Subcutaneous abdominal adipose tissue (tissue), 5 donors: Measurements from ENCODE around the gene SMAD1.

ENCODE experiments used
- H3K27ac ChIP-seq: one replicate; pipeline ENCODE4 v1.7.0; 2013; ENCODE audit warnings: low read depth, mild to moderate bottlenecking, inconsistent platforms, low read length, moderate library complexity
- H3K27me3 ChIP-seq, 5 donors: one replicate each; pipeline ENCODE4 v1.7.0; 2013; ENCODE audit warnings: low read length in 5 of 5, inconsistent platforms in 1 of 5; ENCODE audit not compliant: control insufficient read depth in 5 of 5, insufficient read depth in 4 of 5
- H3K36me3 ChIP-seq, 5 donors: one replicate each; pipeline ENCODE4 v1.7.0; 2013; ENCODE audit warnings: low read length in 5 of 5; ENCODE audit not compliant: control insufficient read depth in 5 of 5, insufficient read depth in 5 of 5
- H3K4me1 ChIP-seq, 5 donors: one replicate each; pipeline ENCODE4 v1.7.0; 2013; ENCODE audit warnings: low read length in 5 of 5, mild to moderate bottlenecking in 3 of 5, moderate library complexity in 1 of 5; ENCODE audit not compliant: control insufficient read depth in 5 of 5, insufficient read depth in 5 of 5
- H3K4me3 ChIP-seq, 5 donors: one replicate each; pipeline ENCODE4 v1.7.0; 2013; ENCODE audit warnings: low read length in 5 of 5, low read depth in 1 of 5
- H3K9ac ChIP-seq, 5 donors: one replicate each; pipeline ENCODE4 v1.7.0; 2013; ENCODE audit warnings: low read length in 5 of 5, mild to moderate bottlenecking in 4 of 5, moderate library complexity in 3 of 5
- H3K9me3 ChIP-seq, 5 donors: one replicate each; pipeline ENCODE4 v1.7.0; 2013; ENCODE audit warnings: low read length in 5 of 5; ENCODE audit not compliant: control insufficient read depth in 5 of 5
- donor health status: healthy.
- donor health status: healthy.
- donor health status: healthy.
- donor health status: healthy.
- donor health status: healthy.

SMAD1 gene

DNA sequence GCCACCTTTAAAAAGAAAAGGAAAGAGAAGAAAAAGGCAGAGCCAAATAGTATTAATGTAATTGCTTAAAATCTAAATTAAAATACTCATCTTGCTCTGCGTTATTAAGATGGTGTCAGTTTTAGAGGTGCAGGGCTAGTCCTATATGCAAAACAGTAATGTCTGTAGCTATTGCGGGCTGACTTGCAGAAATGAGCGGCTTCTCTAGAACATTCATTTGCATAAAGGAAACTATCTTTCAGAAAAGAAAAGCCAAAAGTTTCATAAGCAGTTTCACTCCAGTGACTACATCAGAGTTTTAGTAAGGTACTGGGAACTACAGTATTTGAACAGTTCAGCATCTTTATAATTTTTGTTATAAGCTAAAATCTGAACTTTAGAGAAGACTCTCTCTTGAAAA is 6.0 kb downstream of the SMAD1 start:
- Histone ChIP-seq H3K27ac (no peak overlapping the region), H3K9ac (no peak overlapping the region), H3K27me3 (no peaks in the 10 kb centered on the region), H3K9me3 (no peaks in the 10 kb centered on the region), H3K36me3 (no peaks in the 10 kb centered on the region), H3K4me1 (peaks cover 0 to 47% (median 9%) of the 10 kb centered on the region in 5 donors), H3K4me3 (peak overlapping the region in 1 of 5 donors; percentile 4)

GRCh38 chr4:145488310-145488709 is 6.7 kb downstream of the SMAD1 start:
- no peaks in the 10 kb centered on the region for H3K9me3 ChIP-seq
- H3K36me3 ChIP-seq: no peaks in the 10 kb centered on the region
- peaks cover 0 to 49% (median 2%) of the 10 kb centered on the region in 5 donors for H3K4me1 ChIP-seq
- H3K27ac ChIP-seq: no peak overlapping the region
- no peak overlapping the region for H3K4me3 ChIP-seq
- H3K27me3 ChIP-seq: no peaks in the 10 kb centered on the region
- H3K9ac ChIP-seq: no peak overlapping the region

- no peak overlapping the region for H3K27ac ChIP-seq
- H3K27me3 ChIP-seq: no peaks in the 10 kb centered on the region
- H3K4me3 ChIP-seq: no peak overlapping the region
- H3K9ac ChIP-seq: no peak overlapping the region
- no peaks in the 10 kb centered on the region for H3K9me3 ChIP-seq
- H3K4me1 ChIP-seq: peaks cover 0 to 44% (median 0%) of the 10 kb centered on the region in 5 donors
- no peaks in the 10 kb centered on the region for H3K36me3 ChIP-seq
These were observed 7.9 kb downstream of the SMAD1 start for GRCh38 chr4:145489556-145489955.

DNA sequence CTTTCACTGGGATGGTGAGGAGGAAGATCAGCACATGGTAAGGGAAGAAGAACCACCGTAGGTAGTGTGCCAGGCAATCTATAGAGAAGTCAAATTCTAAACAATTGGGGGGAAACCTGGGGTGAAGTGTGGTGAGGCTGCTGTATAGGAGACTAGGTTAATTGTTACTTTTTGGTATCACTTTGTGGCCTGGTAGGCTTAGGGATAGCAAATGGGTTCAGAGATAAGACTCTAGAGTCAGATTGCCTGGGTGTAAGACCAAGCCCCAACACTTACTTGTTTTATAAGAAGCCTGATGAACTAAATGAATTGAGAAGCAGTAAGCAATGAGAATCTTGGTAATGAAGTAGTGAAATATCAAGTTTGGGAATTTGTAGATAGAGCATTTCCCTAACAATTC is 8.7 kb downstream of the SMAD1 start:
- H3K9me3 ChIP-seq: no peaks in the 10 kb centered on the region
- H3K27me3 ChIP-seq: no peaks in the 10 kb centered on the region
- H3K36me3 ChIP-seq: no peaks in the 10 kb centered on the region
- no peak overlapping the region for H3K27ac ChIP-seq
- no peak overlapping the region for H3K4me3 ChIP-seq
- H3K9ac ChIP-seq: no peak overlapping the region
- H3K4me1 ChIP-seq: peaks cover 0 to 50% (median 0%) of the 10 kb centered on the region in 5 donors

- Histone ChIP-seq H3K4me1 (peaks cover 0 to 50% (median 0%) of the 10 kb centered on the region in 5 donors), H3K4me3 (no peak overlapping the region), H3K9ac (no peak overlapping the region), H3K27ac (no peak overlapping the region), H3K9me3 (no peaks in the 10 kb centered on the region), H3K27me3 (no peaks in the 10 kb centered on the region), H3K36me3 (no peaks in the 10 kb centered on the region)
These were observed 9.1 kb downstream of the SMAD1 start for GRCh38 chr4:145490796-145491195.

- peaks cover 0 to 45% (median 0%) of the 10 kb centered on the region in 5 donors for H3K4me1 ChIP-seq
- H3K4me3 ChIP-seq: no peak overlapping the region
- H3K9ac ChIP-seq: no peak overlapping the region
- no peaks in the 10 kb centered on the region for H3K36me3 ChIP-seq
- H3K27ac ChIP-seq: no peak overlapping the region
- no peaks in the 10 kb centered on the region for H3K9me3 ChIP-seq
- no peaks in the 10 kb centered on the region for H3K27me3 ChIP-seq
These were observed 10.7 kb downstream of the SMAD1 start for GRCh38 chr4:145492376-145492775.

DNA sequence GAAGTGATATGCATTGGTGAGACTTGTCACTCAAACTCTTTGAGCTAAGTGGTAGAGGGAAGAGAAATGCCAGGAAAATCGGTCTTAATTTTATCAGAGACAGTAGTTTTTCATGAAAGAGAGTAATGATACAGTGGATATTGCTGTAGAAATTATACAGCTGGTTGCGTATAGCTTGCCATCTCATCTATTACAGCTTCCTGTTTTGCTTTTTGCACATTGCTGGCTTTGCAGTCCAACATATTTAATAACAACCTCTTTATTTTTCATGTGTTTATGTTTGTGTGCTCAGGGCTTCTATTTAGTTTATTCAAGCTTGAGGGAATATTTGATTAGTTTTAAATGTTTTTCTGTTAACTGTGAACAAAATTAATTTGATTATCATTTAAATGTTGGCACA is 11.5 kb downstream of the SMAD1 start:
- no peaks in the 10 kb centered on the region for H3K27me3 ChIP-seq
- no peak overlapping the region for H3K9ac ChIP-seq
- no peaks in the 10 kb centered on the region for H3K36me3 ChIP-seq
- H3K4me3 ChIP-seq: no peak overlapping the region
- peaks cover 0 to 48% (median 2%) of the 10 kb centered on the region in 5 donors for H3K4me1 ChIP-seq
- no peak overlapping the region for H3K27ac ChIP-seq
- H3K9me3 ChIP-seq: no peaks in the 10 kb centered on the region

DNA sequence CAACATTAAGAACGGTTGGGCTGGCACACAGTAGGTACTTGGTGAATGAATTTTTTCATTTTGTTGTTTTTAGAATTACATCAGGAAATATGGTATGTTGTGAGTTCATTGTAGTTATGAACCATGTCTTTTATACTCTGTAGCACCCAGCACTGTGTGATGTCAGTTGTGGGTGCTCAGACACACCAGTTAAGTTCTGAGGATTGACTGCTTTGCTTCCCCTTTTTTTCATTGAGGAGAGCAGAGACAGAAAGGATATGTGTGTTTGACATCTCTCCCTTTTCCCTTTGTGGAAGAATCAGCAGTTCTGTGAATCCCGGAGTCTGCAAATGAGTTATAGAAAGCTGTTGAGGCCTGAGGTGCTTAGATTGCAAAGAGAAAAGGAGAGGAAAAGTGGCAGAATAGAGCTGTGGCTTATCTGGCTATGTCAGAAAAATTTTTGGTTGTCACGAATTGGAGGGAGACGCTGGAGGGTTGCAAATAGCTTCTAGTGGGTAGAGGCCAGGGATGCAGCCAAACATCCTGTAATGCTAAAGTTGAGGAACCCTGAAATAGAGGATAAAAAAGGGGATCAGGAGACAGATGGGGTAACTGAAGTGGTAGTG is 13.1 kb downstream of the SMAD1 start:
- no peaks in the 10 kb centered on the region for H3K9me3 ChIP-seq
- peaks cover 0 to 41% (median 2%) of the 10 kb centered on the region in 5 donors for H3K4me1 ChIP-seq
- H3K9ac ChIP-seq: no peak overlapping the region
- no peaks in the 10 kb centered on the region for H3K27me3 ChIP-seq
- H3K4me3 ChIP-seq: no peak overlapping the region
- H3K36me3 ChIP-seq: no peaks in the 10 kb centered on the region
- H3K27ac ChIP-seq: no peak overlapping the region

DNA sequence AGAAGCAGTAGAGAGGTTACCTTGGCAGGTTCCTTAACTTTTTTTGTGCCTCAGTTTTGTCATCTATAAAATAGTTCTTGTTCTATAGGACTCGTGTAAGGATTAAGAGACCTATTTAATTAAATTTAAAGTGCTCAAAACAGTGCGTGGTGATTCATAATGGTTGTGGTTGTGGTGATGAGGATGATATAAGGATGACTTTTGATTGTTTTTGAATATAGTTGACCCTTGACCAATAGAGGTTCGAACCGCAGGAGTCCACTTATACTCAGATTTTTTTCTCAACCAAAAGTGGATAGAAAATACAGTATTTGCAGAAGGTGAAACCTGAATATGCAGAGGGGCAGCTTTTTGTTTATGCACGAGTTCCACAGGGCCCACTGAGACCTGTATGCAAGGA is 14.6 kb downstream of the SMAD1 start:
- Histone ChIP-seq H3K27me3 (no peaks in the 10 kb centered on the region), H3K9me3 (no peaks in the 10 kb centered on the region), H3K4me3 (no peak overlapping the region), H3K27ac (no peak overlapping the region), H3K4me1 (peaks cover 0 to 46% (median 6%) of the 10 kb centered on the region in 5 donors), H3K36me3 (no peaks in the 10 kb centered on the region), H3K9ac (no peak overlapping the region)

- Histone ChIP-seq H3K27me3 (no peaks in the 10 kb centered on the region), H3K4me1 (peaks cover 0 to 42% (median 6%) of the 10 kb centered on the region in 5 donors), H3K9me3 (no peaks in the 10 kb centered on the region), H3K9ac (no peak overlapping the region), H3K27ac (no peak overlapping the region), H3K36me3 (no peaks in the 10 kb centered on the region), H3K4me3 (no peak overlapping the region)
These were observed 15.8 kb downstream of the SMAD1 start for GRCh38 chr4:145497199-145498149.
